ENCODE data around the gene ATP2B2.

Gene ATP2B2

DNA sequence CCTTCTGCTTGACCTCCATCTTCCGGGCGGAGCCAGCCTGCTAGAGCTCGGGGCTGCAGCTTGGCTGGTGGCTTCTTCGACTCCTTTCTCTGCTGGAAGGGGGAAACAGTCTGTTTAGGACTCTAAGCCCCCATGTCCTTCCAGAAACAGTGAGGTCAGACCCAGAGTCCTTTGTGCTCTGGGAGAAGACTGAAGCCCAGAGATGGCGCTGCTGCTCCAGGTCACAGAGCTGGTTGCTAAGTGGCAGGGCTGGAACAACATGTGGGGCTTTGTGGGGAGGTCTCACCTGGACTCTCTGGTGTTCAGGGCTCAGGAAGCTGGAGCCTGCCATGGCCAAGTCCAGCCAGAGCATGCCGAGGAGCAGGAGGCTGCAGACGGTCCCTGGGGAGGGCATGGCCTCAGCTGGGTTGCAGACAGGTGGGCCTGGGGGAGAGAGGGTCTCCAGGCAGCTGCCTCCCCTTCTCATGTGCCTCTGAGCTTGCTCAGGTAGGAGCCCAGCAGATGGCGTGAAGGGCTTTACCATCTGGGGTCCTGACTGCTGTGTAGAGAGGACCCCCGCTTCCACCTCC is 215.5 kb downstream of the ATP2B2 start:
- DNase-seq = no peak

DNA sequence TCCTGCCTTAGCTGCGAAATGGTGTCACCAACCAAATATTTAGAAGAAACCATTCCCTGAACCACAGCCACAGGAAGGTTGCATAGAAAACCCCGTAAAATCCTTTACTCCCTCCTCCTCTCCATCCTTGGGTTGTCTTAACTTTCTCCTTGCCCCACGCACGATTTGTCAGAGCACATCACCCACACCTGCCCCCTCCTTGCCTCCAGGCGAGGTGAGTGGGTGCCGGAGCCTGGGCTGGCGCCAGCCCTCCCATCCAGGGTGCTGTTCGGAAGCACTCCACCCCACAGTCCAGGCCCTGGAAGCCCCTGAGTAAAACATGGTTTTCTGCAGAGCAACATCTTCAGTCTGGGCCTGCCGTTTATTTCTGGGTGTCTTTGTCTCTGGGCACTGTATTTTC is 216.3 kb downstream of the ATP2B2 start:
- DNase-seq = no peak

DNA sequence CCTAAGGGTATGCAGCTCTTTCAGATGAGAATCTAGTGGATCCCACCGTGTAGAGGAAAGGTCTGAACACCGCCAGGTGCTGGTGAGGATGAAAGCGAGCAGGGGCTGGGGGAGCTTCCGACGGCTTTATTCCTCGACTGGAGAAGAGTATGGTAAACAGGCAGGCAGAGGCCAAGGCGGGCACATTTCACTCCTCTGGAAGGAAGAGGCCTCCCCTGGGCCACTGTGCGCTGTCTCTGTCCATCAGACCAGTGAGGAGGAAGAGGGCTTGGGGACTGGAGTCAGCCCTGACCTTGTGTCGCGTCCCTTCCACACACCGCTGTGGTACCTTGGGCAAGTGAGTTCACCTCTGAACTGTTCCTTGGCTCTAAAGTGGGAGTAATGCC is 216.8 kb downstream of the ATP2B2 start:
- no peak for DNase-seq

DNA sequence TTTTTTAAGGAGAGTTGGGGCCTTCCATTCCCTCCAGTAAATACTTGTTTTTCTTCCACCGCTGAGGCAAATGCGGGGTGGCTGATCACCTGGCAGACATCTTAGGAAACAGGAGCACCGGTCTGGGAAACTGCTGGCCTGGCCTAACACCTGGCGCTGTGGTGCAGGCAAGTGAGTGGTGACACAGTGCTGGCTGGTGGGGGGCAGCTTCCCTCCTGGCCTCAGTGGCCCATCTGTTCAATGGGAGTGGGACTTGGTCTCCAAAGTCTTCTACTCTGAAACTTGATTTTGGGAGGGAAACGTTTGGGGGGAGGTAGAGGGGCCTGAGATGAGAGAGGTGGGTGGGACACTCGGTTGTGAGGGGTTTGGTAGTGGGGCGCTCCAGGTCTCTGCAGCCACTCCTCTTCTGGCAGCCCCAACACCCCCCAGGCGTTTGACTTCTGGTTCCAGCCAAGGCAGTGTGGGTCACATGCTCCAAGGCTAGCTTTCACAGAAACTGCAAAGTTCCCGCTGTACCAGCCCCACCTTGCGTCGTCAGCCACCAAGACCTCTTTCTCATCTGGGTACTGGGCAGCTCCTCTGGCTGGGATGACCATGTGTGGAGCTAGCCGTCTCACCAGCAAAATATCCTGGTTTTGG is 217.3 kb downstream of the ATP2B2 start:
- DNase-seq = no peak

DNA sequence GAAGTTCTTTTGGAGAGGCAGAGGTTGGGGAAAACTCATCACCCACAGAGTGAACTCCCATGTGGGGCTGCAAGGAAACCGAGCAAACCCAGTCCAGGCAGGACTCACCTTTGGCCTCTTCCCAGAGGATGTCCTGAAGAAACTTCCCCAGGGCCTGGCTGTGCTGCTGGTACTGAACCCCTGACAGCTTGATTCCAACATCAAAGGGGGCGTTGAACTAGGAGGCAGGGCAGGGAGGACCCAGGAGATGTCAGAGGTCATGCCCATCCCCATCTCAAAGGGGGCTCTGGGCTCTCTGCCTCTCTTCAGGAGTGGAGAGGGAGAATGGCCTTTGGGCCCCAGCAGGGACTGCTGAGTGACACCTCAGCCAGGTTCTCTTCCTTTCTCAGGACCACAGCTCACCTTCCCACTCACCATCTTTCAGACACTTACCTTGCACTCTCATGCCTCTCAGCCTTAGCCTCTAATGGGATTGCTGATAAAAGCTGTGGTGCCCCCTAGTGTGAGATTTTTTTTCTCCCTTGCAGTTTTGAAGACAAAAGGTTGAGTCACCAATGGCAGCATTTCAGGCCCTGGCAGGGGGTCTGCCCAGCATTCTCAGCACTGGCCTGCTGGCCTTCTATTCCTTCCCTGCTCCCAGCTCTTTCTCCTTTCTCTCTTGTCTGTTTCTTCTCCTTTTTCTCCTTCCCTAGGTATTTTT is 218.6 kb downstream of the ATP2B2 start:
- no peak for DNase-seq

DNA sequence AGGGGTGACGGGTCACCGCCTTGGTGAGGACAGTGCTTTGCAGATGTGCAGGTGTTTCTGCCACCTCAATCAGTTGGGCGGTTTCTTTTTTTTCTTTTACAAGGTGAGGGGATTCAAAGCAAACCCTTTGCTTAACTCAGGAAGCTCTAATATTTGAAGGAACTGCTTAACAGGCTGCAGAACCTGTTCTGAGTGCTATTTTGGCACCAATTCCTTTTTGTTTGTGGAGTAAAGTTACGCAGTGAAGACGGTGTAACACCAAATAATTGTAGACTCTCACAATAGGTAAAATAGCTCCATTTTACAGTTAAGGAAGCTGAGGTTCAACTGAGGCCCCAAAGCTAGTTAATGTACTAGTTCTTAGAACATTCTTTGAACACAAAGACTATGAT is 219.3 kb downstream of the ATP2B2 start:
- no peak for DNase-seq

DNA sequence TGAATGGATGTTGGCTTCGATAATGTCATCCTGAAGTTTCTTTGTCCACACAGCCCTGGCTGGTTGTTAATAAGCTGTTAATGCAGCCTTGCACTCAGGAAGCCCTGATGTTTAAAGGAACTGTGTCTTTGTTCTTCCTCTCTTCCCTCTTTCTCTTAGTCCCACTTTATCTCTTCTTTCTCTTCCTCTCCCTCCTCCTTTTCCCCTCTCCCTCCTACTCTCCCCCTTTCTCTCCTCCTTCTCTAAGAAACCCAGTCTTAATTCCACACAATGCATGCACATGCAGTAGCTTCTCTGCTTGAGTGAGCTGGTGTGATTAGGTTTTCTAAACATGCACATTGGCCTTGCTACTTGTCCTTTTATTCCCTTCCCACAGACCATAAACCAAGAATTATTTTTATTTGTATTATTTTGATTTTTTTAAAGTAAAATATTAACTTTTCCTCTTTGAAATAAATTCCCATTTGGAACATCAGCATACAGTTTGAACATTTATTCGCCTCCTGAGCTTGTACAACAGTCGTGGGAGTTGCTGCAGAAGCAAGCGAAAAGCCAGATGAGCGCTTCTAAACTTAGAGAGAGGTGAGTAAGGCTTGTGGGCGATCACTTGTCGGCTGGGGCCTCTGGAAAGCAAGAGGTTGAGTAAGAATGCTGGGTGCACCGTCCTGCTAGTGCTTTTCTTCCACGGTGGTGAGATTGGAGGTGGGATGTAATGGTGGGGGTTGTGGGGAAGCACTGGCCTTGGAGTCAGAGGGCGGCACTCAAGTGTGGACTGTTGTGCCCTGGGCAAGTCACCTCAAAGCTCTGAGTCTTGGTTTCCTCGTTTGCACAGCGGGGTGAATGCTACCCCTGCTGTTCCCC is 219.9 kb downstream of the ATP2B2 start:
- DNase-seq = no peak

DNA sequence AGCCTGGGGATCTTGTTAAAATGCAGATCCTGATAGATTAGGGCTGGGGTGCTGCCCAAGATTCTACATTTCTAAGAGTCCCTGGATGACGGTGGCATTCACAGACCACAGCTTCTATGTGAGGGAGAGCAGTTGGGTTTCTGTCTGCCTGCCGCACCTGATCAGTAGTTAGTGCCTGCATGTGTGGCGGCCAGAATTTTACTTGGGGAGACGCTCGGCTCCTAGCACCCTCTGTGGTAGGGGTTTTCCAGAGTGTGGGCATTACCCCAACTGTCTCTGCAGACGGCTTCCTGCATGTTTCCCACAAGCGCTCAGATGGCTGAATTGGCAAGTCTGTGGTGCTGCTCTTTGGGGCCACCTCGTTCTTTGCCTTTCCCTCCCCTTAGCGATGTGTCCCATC is 220.9 kb downstream of the ATP2B2 start:
- DNase-seq = peak in 1 of 2 experiments; percentile 44

DNA sequence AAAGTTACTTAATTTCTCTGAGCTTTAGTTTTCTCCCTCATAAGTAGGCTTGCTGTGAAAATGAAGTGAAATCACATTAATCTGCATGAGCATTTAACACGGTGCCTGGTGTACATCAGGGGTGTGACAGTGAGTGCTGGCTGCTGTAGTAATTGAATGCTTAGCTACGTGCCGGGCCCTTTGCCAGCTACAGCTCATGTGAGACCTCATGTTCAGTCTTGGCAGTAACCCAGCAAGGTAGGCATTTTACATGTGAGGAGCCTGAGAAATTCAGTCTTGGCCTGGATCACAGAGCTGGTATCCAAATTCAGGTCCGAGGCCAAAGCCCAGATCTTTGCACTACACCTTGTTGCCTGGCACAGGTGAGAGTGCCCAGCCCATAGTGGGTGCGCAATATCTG is 221.7 kb downstream of the ATP2B2 start:
- no peak for DNase-seq

DNA sequence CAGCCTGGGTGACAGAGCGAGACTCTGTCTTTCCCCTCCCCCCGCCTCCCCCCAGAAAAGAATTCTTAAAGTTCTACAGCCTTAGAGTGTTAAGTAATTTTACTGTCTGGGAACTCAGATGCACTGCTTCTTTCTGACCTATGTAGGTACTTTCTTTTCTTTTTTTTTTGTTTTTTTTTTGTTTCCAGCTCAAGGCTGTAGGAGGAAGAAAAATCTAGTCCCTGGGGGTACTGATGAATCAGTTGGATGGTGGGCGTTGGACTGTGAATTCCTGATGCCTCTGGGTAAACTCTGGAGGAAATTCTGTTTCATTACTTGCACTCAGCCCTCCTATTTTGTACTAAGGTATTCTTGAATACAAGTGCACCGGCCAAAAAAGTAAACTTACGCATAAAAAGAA is 223.4 kb downstream of the ATP2B2 start:
- peak in 1 of 2 experiments; percentile 37 for DNase-seq

DNA sequence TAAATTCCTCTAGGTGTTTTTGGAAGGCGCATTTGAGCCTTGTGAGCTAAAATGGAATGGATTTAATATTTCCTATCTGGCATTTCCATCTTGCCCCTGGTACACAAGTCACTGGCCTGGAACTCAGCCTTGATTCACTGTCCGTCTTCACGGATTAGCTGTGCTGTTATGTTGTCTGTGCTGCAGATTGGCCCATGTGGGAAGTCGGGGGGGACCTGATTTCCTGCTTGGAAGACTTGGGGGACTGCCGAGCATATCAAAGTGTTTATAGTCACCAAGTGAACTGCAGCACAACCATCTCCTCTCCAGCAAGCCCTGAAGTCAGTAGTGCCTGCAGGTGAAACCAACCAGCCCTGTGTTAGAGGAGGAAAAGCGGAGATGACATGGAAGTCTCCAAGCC is 224.8 kb downstream of the ATP2B2 start:
- DNase-seq = no peak

DNA sequence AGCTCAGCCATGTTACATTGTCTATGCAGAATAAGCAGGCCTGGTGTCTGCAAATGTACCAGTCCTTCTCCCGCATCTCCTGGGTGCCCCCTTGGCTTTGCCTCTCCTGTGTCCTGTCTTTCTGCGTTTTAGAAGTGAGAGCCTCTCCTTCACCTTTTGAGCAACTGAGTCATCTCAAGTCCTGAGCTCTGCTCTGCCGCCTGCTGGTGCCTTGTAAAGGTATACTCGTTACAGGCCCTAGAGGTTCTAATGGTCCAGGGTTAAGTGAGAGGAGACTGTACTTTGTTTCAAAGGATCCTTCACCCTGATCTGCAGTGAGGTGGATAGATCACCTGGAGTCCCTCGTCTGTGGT is 225.2 kb downstream of the ATP2B2 start:
- DNase-seq = no peak

DNA sequence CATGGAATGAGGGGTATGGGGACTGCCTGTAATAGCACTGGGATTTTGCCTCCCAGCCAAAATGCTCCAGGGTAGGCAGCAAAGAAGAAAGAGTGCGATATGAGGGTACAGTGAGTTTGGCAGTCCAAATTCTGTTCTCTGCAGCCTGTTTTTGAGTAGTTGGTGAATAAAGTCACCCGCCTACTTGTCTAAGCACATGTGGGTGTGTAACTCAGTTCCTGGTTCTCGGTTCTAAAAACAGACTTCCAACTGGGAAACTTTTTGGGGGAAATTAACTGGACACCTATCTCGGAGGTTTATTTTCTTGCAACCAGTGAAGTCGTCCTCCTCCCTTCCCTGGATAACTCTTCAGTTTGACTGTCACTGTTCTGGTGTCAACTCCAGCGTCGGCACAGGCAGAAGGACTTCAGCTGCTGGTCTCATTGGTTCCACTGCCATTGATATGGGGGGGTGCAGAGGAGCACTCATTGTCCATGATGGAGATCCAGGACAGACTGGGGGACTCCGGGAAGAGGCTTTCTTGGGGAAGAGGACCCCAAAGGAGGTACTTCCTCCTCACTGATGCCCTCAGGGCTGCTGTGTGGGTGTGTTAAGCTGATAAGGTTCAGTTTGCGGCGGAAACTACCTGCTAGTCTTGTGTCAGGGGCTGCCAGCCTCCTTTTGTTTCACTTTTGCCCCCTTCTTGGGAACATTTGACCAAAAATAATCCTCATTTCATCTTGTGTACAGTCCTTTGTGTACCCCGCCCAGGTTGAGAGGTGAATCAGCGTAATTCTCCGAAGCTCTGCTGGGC is 225.8 kb downstream of the ATP2B2 start:
- no peak for DNase-seq

DNA sequence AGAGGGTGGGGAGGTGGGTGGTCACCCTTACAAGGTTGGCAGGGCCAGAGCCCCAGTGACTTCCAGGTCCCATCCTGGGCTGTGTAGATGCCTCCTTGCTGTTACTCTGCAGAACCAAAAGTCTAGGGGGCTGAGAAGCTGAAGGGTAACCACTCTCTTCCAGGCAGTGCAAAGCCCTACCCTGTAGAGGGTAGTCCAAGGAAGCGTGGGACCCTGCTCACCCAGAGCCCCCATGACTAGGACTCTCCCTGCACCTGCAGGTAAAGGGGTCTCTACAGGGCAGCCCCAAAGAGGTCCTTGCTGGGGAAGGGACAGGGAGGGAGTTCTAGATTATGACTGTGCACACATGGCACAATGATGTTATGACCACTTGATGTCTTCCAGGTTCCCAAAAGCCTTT is 226.9 kb downstream of the ATP2B2 start:
- no peak for DNase-seq

DNA sequence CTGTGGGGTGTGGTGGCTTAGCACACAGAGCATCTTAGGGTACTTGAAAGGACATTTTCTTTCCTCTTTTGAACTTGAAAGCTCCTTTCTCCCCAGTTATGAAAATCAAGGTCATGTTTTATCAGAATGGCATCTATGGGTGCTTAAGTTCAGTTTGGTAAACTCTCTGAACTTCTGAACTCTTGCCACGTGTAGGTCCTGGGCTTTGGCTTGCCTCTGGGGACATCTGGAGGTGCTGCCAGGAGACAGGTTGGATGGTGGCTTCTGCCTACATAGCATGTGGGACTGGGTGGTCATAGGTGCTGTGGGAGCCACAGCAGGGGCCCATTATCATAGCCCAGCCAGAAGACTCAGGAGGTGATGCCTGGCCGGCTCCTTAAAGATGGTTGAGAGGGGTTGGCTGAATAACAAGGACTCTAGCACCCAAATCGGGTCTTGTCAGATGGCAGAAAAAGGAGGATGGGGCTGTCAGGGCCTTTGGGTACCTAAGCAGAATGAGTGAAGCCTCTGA is 228.2 kb downstream of the ATP2B2 start:
- no peak for DNase-seq

DNA sequence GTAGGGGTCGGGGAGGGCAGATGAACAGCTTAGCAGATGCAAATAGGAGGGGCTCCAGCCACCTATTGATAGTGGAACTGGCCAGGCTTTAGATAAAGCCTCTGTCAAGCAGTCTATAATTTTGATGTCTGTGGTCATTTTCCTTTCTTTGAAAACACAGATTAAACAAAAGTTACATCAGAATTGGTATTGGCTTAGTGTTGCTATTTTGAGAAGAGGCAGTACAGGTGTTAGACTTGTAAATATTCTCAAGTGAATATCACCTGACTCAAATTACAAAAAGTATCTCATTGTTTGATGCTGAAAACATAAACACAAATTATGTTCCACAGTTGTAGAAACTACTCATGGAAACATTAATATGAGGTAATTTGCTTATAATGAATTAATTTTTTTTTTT is 230.8 kb downstream of the ATP2B2 start:
- no peak for DNase-seq

Data from stimulated activated CD4-positive, alpha-beta T cell treated with anti-CD3 and anti-CD28 coated beads, Interleukin-4, amount 100 ng/mL, for 4 hours (primary cell).